HL-60 (cell line): ENCODE data around the gene SBK3.

Experiments used
- POLR2AphosphoS5 ChIP-seq: IDR thresholded peaks from 2 replicates; pipeline ENCODE4 v1.6.1; 2012; ENCODE audit warnings: low read depth
- REST ChIP-seq: IDR thresholded peaks from 2 replicates; pipeline ENCODE4 v1.6.1; 2012; ENCODE audit warnings: low read depth; ENCODE audit not compliant: insufficient replicate concordance

- TF ChIP-seq POLR2AphosphoS5 (no peak), REST (no peak)
Observed at GRCh38 chr19:55552620-55553019, 7.3 kb upstream of the SBK3 start.
